Loucy (cell line): ENCODE results near the gene TFAP2D.

ENCODE experiments used
- H2AFZ ChIP-seq: fragments of 200-600 bp; sonication (generic); 2 replicates; pipeline ENCODE4 v1.6.0; 2016; ENCODE audit warnings: antibody characterized with exemption, mild to moderate bottlenecking, low read length, moderate library complexity
- H3F3A ChIP-seq: fragments of 200-600 bp; 2 replicates; pipeline ENCODE4 v1.6.0; 2016; ENCODE audit warnings: antibody characterized with exemption, low read depth, mild to moderate bottlenecking
- H3K27me3 ChIP-seq: fragments of 200-600 bp; sonication (generic); 2 replicates; pipeline ENCODE4 v1.6.1; 2014; ENCODE audit warnings: low read length, mild to moderate bottlenecking; ENCODE audit not compliant: insufficient read depth, poor library complexity, severe bottlenecking
- H3K36me3 ChIP-seq: fragments of 200-600 bp; sonication (generic); 2 replicates; pipeline ENCODE4 v1.6.1; 2016; ENCODE audit warnings: low read length; ENCODE audit not compliant: insufficient read depth
- H3K4me1 ChIP-seq: fragments of 200-600 bp; sonication (generic); 2 replicates; pipeline ENCODE4 v1.5.1; 2014; ENCODE audit warnings: low read length, mild to moderate bottlenecking; ENCODE audit not compliant: insufficient read depth, poor library complexity, severe bottlenecking
- H3K4me2 ChIP-seq: fragments of 200-600 bp; sonication (generic); 2 replicates; pipeline ENCODE4 v1.6.0; 2014; ENCODE audit warnings: antibody characterized with exemption, low read length, low read depth, mild to moderate bottlenecking; ENCODE audit not compliant: poor library complexity, severe bottlenecking
- H3K4me3 ChIP-seq: fragments of 200-600 bp; sonication (generic); 2 replicates; pipeline ENCODE4 v1.5.1; 2014; ENCODE audit warnings: low read length, mild to moderate bottlenecking, mixed read lengths; ENCODE audit not compliant: poor library complexity, severe bottlenecking
- H3K79me2 ChIP-seq: fragments of 200-600 bp; sonication (generic); 2 replicates; pipeline ENCODE4 v1.6.1; 2014; ENCODE audit warnings: low read length; ENCODE audit not compliant: insufficient read depth
- H3K9ac ChIP-seq: fragments of 200-600 bp; sonication (generic); 2 replicates; pipeline ENCODE4 v1.6.0; 2014; ENCODE audit warnings: mild to moderate bottlenecking, low read depth, low read length, moderate library complexity; ENCODE audit not compliant: poor library complexity, severe bottlenecking
- H3K9me2 ChIP-seq: fragments of 200-600 bp; sonication (generic); replicated peaks from 2 replicates; pipeline ENCODE4 v1.6.1; 2016; ENCODE audit warnings: low read depth, low read length, mixed read lengths
- H3K9me3 ChIP-seq: fragments of 200-600 bp; sonication (generic); 2 replicates; pipeline ENCODE4 v1.6.1; 2014; ENCODE audit warnings: mild to moderate bottlenecking, antibody characterized with exemption, low read length, low read depth; ENCODE audit not compliant: insufficient read depth
- H4K20me1 ChIP-seq: fragments of 200-600 bp; sonication (generic); 2 replicates; pipeline ENCODE4 v1.6.0; 2014; ENCODE audit warnings: antibody characterized with exemption, low read length, mild to moderate bottlenecking; ENCODE audit not compliant: insufficient read depth, poor library complexity, severe bottlenecking
- CTCF ChIP-seq: fragments of 200-600 bp; sonication (generic); conservative IDR thresholded peaks from 2 replicates; pipeline ENCODE4 v1.5.1; 2014; ENCODE audit warnings: mild to moderate bottlenecking, antibody characterized with exemption, low read length
- EZH2phosphoT487 ChIP-seq: fragments of 200-600 bp; IDR thresholded peaks from 2 replicates; pipeline ENCODE4 v1.6.1; 2018; ENCODE audit warnings: antibody characterized with exemption, mild to moderate bottlenecking, moderate library complexity, borderline replicate concordance

TFAP2D gene

GRCh38 chr6:50795574-50795973 is 82.2 kb downstream of the TFAP2D start:
- TF ChIP-seq EZH2phosphoT487 (no peak), CTCF (no peak)
- Histone ChIP-seq H4K20me1 (no peaks in the 10 kb centered on the region), H3K9ac (no peak overlapping the region), H2AFZ (no peak overlapping the region), H3K79me2 (no peaks in the 10 kb centered on the region), H3K36me3 (no peaks in the 10 kb centered on the region), H3K9me2 (no peaks in the 10 kb centered on the region), H3K9me3 (no peaks in the 10 kb centered on the region), H3K4me3 (no peak overlapping the region), H3K27me3 (no peaks in the 10 kb centered on the region), H3K4me2 (no peak overlapping the region), H3K4me1 (no peaks in the 10 kb centered on the region), H3F3A (no peaks in the 10 kb centered on the region)

- Histone ChIP-seq H3K9ac (no peak overlapping the region), H3K9me2 (no peaks in the 10 kb centered on the region), H3K79me2 (no peaks in the 10 kb centered on the region), H2AFZ (no peak overlapping the region), H3K27me3 (no peaks in the 10 kb centered on the region), H3K36me3 (no peaks in the 10 kb centered on the region), H3K4me3 (no peak overlapping the region), H3F3A (no peaks in the 10 kb centered on the region), H3K4me1 (no peaks in the 10 kb centered on the region), H3K4me2 (no peak overlapping the region), H4K20me1 (no peaks in the 10 kb centered on the region), H3K9me3 (no peaks in the 10 kb centered on the region)
- TF ChIP-seq EZH2phosphoT487 (no peak), CTCF (no peak)
Observed at GRCh38 chr6:50804283-50804682, 91.0 kb downstream of the TFAP2D start.

- TF ChIP-seq CTCF, result no peak
- TF ChIP-seq EZH2phosphoT487, result no peak
- no peaks in the 10 kb centered on the region for H3K36me3 ChIP-seq
- H3K9me2 ChIP-seq, result no peaks in the 10 kb centered on the region
Observed at GRCh38 chr6:50807035-50807434, 93.7 kb downstream of the TFAP2D start.

More at GRCh38 chr6:50807035-50807434, 93.7 kb downstream of the TFAP2D start:
- Histone ChIP-seq H3K4me3 (no peak overlapping the region), H3K4me1 (no peaks in the 10 kb centered on the region), H2AFZ (no peak overlapping the region), H3F3A (no peaks in the 10 kb centered on the region), H3K9me3 (no peaks in the 10 kb centered on the region), H3K79me2 (no peaks in the 10 kb centered on the region), H3K9ac (no peak overlapping the region), H3K27me3 (no peaks in the 10 kb centered on the region), H3K4me2 (no peak overlapping the region), H4K20me1 (no peaks in the 10 kb centered on the region)
